ENCODE data around the gene TENT5C.

The TENT5C gene

DNA sequence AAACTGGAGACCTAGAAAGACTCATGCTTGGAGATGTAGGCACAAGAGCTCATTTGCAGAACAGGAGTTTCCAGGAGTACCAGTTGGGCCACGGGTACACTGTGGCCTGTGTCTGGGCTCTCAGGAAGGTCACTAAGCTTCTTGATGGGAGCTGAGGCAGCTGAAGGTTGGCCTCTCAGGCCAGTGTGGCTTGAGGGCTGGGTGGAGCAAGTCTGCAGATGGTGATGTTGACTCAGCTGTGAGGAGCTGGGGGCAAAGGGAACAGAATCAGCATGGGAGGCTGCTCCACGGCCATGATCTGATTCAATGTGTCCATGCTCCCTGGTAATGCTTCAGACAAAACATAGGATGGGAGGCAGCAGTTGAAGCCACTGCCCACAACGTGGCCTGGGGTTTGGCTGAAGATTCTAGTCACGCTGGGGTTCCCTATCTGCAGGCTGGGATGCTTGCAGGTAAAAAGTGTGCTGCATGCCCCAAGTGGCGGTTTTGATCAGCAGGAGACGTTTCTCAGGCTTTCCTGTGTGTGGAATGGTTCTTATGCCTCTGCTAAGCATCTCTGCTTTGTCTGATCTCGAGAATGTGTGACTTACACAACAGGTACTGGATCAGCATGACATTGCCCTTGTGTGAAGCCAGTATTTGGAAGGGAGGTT is 15.4 kb upstream of the TENT5C start:
- in situ Hi-C loops (cut with MboI; ENCODE audit: low sequenced_read_pairs) = no loop called here

DNA sequence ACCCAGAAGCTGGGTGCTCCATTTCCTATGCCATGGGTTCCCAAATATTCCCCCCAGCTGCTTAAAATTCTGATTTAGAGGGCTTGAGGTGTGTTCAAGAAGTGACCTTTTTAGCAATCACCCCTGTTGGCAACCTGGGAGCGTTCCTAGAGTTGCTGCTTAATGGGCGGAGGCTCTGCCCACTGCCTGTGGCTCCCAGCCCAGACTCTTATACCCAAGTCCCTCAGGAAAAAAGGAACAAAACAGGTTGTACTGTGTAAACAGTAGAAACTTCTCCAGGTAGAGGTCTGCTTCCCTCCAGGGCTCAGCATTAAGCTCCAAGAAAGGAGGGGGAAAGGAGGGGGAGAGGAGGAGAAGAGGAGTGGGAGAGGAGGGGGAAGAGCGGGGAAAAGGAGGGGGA is 14.6 kb upstream of the TENT5C start:
- in situ Hi-C loops (cut with MboI; ENCODE audit: low sequenced_read_pairs) = no loop called here

DNA sequence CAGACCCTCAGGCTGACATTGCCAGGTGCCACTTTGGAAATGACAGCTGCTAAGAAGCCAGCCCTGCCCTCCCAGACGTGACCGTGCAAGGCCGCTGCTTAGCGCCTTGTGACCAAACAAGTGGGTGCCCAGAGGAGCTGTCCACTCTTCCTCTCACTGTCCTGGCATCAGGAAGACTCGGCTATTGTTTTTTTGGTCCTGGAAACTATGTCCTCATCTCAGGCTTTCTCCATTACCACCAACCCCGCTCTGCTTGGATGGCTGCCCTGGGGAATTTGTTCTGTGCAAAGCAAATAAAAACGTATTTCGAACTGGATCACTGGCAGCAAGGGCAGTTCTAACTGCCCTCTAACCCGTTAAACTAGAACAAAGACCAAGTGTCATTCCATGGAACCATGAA is 13.7 kb upstream of the TENT5C start:
- in situ Hi-C loops (cut with MboI; ENCODE audit: low sequenced_read_pairs) = no loop called here

DNA sequence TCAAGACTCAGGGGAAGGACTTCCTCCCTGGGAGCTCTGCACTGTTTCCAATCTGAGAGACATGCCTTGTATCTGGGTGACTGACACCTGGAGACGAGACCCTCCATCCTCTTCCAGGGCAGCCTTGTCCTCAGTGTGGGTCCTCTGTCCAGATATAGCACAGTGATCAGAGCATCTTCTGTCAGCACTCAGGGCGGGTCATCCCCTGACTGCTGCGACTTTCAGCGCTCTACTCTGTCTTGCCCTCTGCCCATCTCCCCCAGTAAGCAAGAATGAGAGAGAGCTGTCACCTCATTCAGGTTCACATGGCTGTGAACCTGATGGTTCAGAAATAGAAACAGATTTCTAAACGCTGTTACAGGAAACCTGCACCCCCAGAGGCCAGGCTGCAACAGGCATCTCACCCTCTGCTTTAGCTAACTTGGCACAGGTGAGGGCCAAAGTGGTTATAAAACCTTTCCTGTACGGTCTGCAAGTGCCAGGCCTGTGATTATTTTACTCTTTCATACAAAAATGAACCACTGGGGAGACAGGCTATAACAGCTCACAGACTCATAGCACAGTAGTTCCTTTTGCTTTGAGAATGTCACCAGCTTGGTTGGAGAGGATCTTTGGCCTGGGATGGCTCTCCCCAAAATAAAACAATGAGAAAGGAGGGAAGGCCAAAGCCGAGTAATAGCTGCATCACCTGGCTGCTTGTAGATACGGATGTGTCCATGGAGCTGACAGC is 11.4 kb upstream of the TENT5C start:
- in situ Hi-C loops (cut with MboI; ENCODE audit: low sequenced_read_pairs) = no loop called here

DNA sequence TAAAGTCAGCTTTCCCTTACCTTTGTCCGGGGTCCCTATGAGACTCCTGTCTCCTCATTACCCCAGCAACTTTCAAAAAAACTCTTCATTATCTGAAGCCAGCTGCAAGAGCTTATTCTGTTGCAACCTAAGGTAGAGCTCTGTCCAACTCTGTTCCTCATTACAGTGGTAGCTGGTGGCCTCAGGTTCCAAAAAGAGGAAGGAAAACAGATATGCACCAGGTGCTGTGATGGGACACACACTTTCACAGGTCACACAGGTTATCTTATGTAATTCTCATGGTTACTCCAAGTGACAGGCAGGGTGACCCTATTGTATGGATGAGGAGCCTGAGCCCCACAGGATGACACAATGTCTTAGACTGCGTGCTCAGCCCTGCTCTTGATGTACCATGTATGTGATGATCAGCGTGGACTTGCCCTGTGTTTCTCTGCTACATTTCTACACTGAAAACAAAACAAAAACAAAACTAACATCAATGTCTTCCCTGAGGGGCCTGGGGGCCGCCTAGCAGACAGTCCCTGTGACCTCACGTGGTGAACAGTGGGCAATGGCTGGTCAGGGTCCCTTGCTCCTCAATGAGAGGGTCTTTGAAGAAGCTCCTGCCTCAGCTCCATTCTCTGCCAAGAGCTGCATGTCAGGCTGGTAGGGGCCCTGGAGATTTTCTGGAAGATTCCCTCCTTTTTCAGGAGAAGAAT is 9.7 kb upstream of the TENT5C start:
- in situ Hi-C loops (cut with MboI; ENCODE audit: low sequenced_read_pairs) = no loop called here

DNA sequence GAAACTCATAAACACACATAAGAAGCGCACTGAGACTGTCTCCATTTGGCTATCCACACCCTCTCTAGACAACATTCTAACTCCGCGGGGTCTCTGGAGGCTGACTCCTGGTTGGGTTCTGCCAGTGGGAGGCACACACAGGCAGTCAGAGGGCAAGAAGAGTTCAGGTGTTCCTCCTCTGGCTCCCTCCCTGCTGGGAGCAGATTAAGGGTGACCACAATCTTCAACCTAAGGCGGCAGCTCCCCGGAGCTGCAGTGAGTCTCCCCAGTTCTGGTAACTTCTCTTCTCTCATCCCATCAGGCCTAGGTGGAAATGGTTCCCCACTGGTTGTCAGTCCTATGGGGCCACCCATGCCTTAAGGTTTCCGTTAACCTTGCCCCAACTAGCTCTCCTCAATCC is 7.4 kb upstream of the TENT5C start:
- in situ Hi-C loops (cut with MboI; ENCODE audit: low sequenced_read_pairs) = no loop called here

DNA sequence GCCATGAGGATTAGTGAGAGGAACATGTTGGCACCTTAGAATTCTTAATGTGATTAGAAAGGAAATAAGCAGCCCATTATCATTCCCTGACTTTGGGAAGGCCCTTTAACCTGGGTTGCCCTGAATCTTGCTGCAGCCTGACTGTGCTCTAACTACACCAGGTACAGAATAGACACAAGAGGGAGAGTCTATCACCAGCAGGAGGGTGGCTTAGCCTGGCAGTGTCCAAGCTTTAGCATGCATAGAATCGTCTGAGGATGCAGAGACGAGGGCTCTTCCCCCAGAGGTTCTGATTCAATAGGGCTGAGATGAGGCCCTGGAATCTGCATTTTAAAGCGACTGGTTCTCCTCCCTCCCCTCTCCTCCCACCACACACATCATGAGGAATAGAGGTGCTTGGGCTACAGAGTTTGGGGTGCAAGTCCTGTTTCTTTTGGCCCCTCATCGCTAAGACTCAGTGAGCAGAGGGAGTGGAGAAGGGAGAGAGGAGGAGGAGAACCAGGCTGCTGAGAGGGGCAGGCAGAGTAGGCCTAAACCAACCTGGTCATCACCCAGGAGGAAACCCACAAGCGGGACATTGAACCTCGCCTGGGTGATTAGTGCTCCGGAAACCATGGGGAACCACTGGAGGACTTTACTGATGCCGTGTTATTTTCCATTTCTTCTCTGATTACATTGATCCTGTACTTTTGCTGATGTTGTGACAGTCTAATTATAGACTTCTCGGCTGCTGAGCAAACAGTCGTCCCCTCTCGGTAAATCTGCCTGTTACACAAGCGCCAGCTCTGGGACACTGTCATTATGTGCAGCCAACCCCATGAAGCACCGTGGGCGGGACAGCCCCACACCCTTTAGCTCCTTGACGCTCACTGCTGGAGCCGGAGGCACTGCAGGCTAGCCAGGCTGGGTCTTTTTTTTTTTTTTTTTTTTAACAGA is 6.3 kb upstream of the TENT5C start:
- in situ Hi-C loops (cut with MboI; ENCODE audit: low sequenced_read_pairs) = no loop called here

DNA sequence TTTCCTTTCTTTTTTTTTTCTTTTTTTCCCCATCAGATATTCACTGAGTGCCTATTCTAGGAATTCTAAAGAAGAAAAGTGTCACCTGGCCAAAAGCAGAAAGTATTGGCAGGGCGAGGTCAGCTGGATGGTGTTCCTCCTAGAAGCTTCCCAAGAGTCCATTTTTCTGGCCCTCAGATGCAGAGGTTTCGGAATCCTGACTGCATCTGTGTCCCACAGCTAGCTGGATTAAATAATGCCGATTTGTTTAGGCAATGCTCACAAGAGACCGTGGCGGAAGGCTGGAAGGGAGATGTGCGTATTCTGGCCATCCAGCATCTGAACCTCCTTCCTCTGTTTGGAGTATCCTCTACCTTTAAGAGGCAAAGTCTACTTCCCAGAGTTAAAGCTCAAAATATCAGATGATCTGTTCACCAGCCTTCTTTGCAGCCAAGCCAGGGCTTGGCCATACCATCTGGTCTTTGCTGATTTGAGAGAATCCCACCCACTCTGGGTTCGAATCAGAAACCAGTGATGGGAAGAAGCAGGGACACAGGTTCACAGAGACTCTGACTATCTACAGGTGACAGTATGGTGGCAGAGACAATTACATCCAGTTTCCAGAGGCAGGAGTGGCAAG is 5.4 kb upstream of the TENT5C start:
- in situ Hi-C loops (cut with MboI; ENCODE audit: low sequenced_read_pairs) = no loop called here

DNA sequence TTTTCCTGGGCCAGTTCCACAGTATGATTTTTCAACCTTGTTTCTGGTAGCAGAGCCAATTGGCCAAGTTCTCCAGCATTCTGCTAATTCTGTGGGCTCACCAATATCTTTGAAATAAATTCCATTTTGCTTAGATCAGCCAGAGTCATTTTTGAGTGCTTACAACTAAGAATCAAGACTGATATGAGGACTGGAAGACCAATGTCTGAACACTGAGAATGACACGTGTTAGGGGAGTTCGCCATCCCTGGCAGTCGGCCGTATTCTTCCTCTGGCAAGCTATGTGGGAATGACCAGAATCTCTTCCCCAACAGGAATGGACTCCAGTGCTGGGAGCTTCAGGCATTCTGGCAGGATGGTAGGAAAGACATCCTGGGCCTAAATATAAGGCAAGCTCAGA is 4.9 kb upstream of the TENT5C start:
- in situ Hi-C loops (cut with MboI; ENCODE audit: low sequenced_read_pairs) = no loop called here

DNA sequence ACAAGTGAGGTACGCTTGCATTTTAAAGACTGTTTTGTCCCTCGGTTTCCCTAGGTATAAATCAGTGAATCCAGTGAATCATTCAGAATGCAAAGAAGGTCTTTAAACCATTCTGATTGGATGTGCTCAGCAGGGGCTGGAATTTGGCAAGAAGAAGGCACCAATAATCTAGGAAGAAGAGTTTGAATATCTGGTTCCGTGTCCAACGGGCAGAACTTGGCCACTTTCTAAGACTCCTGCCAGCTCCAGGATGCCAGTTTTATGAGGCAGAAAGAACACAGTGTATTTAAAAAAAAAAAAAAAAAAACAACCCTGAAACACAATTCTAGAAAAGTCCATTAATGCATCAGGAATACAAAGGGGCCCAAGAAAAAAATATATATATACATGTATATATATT is 3.0 kb upstream of the TENT5C start:
- in situ Hi-C loops (cut with MboI; ENCODE audit: low sequenced_read_pairs) = no loop called here

DNA sequence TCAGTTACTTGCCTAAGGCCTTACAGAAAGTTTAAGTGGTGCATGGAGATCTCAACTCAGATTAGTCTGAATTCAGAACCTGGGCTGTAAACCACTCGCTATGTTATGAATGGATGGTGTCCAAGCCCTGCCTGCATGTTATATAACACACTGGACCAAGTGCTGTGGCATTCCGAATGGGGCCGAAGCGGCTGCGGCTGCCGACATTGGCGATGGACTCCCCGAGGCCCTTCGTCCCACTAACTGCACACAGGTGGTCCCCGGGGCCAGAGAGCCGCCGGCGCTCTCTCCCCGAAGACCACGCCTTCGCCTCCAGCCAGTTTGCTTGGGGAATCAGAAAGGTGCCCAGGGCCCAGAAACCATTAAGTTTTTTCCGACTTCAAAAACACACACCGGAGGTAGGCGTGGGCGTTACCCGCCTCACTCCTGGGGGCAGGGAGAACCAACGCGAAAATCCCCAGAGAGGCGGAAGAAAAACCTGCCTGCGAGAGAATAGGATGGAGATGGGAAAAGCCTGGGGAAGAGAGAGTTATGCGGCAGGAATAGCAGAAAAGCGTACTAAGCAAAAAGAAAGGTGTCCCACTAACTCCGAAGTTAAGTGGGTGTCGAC is 579 bp upstream of the TENT5C start:
- in situ Hi-C loops (cut with MboI; ENCODE audit: low sequenced_read_pairs) = no loop called here

DNA sequence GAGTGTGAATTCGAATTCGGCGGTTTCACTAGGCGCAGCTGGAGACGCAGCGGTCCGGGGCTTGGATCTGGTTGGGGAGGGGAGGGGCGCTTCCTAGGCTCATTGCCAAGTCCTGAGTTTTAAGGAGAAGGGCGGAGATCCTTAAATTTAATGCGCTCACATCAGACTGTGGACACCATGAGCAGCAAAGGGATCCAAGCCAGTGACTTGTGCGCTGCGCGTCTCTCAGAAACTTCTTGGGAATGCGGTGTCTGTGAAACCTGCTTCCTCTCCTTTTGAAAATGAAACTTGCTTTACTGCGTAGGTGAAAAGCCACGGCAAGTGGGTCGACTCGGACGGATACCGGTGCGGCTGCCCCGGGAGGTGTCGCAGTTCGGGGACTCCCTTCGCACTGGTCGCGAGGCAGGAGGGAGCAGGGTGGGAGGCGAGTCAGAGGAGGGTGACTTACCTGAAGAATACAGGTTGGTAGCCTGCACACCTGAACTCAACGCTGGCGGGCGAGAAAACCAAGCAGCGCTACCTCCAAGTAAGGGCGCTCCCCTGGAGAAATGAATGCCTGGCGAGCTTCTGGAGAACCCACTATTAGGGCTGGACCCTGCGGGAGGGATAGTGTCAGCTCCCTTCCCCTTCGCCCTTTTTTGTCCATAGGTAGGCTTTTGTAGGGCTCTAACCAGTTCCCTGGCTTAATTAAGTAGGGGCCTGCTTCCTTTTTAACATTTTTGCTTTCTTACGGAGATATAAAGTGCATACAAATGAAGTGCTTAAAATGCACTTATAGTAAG is 992 bp downstream of the TENT5C start:
- in situ Hi-C loops (cut with MboI; ENCODE audit: low sequenced_read_pairs) = no loop called here

DNA sequence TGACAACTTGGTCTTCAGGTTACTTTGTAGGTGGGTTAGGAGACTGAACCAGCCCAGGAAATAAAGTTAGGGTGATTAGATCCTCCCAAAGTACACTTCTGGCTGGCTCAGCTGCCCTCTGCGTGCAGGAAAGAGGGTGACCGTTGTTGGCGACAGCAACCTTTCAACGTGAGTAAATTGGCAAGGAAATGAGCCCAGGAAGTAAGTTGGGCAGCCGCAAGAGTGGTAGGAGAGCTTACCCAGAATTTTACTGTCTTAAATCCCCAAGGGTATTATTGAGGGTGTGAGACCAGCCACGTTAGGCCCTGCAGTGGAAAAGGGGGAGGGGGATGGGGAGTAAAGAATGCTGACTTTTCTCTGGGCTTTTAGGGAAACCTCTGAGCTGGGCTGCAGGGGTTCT is 1.6 kb downstream of the TENT5C start:
- in situ Hi-C loops (cut with MboI; ENCODE audit: low sequenced_read_pairs) = no loop called here

DNA sequence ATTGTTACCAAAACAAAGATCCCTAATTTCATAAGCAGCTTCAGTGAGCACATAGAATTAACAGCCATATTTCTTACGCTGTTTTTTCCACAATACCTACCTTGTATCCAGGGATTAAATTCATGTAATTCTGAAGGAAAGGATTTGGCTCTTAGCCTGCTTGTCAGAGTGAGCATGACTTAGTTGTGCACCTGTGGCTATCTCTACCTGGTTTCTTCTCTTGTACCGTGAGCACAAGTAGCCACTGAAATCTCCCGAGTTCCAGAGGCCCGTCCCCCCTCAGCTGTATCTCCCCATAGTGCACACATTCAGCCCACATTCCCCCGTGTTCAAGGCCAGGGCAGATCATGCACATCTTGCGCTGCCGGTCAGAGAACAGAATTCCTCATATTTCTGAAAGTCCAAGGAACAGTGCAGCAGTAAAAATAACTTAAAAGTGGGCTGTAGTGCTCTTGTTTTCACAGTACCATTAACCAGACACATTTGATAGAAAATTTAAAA is 2.3 kb downstream of the TENT5C start:
- in situ Hi-C loops (cut with MboI; ENCODE audit: low sequenced_read_pairs) = no loop called here

DNA sequence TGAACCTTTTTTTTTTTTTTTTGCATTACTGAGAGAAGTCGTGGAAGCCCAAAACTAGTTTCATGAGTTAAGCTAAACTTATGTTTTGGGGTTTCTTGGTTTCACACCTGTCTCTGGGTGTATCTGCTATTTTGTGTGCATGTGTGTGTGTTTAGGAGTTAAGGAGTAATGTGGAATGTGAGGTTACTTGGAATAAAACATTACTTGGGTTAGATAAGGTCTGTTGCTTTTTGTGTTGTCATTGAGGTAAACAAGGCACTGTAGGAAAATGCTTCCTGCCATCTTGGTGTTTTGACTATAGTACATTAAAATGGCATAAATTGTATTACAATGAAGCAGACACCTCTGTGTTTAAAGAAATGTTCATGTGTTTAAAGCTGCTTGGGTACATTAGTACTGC is 2.9 kb downstream of the TENT5C start:
- in situ Hi-C loops (cut with MboI; ENCODE audit: low sequenced_read_pairs) = no loop called here

DNA sequence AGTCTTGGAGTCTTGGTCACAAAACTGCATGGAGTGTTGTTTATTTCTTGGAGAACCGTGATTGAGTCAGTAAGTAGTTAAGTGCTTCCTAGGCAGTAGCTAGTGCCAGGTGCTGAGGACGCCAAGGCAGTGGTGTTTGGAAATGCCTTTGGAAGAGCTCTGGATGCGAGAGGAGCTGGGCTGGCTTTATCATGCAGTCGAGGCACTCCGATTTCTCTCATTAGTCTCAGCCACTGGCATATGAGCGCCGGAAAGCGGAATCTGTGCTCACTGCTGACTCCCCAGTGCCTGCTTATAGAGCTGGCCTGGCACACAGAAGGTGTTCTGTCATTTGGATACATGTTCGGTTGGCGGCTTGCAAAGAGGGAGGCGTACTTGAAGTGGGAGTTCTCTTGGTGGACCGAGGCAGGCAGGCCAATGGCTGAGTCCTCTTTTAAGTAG is 3.6 kb downstream of the TENT5C start:
- in situ Hi-C loops (cut with MboI; ENCODE audit: low sequenced_read_pairs) = no loop called here

DNA sequence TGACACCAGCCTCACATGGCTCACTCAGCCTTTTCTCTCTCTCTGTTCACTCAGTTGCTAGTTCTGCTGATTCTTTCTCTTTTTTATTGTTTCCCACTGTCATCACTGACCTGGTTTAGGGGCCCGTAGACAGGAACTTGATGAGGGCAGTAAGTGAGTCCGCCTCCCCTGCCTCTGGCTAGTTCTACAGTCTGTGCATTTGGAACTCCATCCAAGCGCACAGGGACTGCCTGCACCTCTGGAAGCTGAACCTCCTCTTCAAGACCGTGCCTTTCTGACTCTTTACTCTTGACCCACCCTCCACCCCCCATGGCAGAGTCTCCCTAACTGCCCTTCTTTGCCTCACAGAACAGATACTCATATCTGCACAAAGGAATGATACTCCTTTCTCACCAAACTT is 4.2 kb downstream of the TENT5C start:
- in situ Hi-C loops (cut with MboI; ENCODE audit: low sequenced_read_pairs) = no loop called here

DNA sequence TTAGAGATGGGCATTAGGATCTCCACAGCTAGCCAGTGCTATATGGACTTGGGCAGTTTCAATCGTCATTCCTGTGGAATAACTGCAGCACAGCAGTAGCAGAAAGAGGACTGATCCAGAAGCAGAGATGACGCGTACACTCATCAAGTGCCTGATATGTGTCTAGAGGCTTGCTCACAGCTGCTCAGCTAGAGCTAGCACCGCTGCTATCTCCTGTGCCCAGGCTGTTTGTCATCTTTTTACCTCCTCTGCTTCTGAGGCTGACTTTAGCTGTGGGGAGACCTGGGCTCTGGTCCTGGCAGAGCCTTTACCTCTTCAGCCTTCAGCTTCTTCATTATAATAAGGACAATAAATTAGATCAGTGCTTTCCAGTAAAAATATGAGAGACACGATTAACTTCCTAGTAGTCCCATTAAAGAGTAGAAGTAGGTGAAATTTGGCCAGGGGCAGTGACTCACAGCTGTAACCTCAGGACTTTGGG is 5.3 kb downstream of the TENT5C start:
- in situ Hi-C loops (cut with MboI; ENCODE audit: low sequenced_read_pairs) = no loop called here

DNA sequence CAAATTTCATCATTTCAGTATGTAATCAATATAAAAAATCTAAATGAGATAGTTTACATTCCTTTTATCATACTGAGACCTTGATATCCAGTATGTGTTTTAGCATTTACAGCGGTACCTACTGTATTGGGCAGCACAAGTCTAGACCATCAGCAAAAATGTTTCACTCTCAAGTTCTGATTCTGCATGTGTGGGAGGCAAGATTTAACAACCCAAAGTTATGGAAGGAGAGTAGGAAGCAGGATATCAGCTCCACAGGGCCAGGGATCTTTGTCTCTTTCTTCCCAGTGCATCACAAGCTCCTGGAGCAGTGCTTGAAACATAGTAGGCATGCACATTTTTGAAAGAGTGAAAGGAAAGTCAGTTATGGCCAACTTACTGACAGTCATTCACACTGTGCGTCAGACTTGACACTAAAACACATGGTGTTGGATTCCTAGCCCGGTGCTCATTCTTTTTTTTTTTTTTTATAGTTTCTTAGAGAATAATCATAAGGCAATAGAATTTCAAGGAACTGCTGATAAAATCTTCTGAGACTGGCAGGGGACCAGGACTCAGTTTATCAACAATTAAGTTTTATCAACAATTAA is 6.1 kb downstream of the TENT5C start:
- in situ Hi-C loops (cut with MboI; ENCODE audit: low sequenced_read_pairs) = no loop called here
